HCEC 1CT (cell line): ENCODE measurements around the gene ZSCAN1.
"Not testable (repeated sequence)": the region's sequence is repeated elsewhere in the genome, so short reads cannot be mapped to it uniquely, and the experiment has no call there.

Experiments used
- DNase-seq: peaks from one replicate; pipeline ENCODE4 v3.0.0-alpha.2; 2017

Gene ZSCAN1, protein sequence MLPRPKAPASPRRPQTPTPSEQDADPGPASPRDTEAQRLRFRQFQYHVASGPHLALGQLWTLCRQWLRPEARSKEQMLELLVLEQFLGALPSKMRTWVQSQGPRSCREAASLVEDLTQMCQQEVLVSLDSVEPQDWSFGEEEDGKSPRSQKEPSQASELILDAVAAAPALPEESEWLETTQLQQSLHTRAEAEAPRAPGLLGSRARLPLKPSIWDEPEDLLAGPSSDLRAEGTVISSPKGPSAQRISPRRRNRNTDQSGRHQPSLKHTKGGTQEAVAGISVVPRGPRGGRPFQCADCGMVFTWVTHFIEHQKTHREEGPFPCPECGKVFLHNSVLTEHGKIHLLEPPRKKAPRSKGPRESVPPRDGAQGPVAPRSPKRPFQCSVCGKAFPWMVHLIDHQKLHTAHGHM

DNA sequence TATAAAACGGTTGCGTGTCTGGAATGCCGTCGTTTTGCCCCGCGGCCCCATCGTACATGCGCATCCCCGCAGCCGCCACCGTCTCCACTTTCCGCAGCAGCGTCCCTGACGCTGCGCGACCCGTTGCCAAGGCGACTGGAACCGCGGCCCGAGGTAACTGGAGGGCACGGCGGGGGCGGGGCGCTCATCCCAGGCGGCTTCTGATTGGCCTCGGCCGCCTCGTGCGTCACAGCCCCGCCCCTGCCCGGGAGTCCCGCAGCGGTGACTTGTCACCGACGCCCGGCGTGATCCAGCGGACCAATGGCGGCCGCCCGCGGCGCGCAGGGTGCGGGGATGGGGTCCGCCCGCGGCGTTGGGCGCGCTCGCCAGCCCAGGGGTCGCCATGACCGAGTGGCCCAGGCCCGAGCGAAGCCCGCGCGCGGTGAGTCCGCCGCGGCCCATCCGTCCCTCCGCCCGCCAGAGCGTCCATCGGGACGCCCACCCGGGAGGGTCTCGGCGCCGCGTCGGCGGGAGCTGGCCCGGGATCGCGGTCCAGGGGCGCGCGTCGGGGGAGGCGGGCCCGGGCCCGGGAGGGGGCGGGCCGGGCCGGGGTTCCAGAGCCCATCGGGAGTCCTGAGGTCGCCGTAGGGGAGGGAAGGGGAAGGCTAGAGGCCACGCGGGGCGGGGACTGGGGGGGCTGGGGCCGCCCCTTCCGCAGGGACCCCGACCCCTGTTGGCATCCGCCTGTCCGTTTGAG lies at the start of gene ZSCAN1:
ZSCAN1 (plus strand) TSS at position 285 of the 736 bp plus-strand sequence. CDS start 3,812 bp downstream, outside the sequence.
- no peak for DNase-seq

DNA sequence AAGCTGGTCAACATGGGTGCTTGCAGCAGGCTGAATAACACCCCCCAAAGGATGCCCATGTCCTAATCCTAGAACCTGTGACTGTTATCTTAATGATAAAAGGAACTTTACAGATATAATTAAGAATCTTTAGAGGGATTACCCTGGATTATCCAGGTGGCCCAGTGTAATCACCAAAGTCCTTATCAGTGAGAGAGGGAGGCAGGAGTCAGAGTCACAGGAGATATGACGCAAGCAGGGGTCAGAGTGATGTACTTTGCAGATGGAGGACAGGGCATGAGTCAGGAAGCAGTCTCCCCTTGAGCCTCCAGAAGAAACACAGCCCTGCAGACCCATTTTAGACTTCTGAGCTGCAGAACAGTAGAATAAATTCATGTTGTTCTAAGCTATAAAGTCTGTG lies 41.0 kb upstream of the ZSCAN1 start:
- DNase-seq = no peak

DNA sequence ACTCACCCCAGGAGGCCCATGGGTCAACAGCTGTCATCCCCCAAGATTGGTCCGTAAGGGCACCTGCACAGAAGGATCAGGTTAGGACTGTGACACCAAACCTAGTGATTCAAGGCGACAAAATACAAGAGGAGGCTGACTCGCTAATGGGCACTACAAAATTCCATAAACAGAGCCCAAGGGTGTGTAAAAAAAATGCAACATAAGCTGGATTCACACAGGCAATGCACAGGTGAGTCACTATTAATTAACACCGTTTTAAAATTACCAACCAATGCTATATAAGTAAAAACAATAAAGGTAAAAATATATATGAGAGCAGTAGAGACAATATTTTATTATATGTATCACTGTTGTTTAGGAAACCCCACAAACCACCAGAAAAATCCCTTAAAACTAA lies 33.1 kb upstream of the ZSCAN1 start:
- DNase-seq = no peak

DNA sequence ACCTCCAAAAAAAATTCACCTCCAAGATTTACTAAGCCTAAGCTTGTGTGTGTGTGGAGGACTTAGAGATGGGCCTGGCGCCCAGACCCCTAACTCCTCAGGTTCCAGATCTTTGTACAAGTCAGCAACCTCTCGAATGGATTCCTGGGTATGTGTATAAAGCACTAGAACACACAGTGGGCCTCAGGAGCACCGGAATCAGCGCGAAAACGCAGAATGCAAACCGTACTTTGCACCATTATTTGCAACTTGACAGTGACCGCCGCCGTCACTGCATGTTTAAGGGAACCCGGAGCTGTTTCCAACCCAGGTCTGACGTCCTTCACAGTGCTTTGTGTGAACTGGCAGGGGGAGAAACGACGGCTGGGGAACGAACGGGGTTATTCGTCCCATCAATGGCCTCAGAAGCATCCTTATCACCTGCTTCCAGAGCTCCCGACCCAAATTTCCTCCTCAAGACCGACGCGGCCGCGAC lies 31.9 kb upstream of the ZSCAN1 start:
- DNase-seq = no peak

DNA sequence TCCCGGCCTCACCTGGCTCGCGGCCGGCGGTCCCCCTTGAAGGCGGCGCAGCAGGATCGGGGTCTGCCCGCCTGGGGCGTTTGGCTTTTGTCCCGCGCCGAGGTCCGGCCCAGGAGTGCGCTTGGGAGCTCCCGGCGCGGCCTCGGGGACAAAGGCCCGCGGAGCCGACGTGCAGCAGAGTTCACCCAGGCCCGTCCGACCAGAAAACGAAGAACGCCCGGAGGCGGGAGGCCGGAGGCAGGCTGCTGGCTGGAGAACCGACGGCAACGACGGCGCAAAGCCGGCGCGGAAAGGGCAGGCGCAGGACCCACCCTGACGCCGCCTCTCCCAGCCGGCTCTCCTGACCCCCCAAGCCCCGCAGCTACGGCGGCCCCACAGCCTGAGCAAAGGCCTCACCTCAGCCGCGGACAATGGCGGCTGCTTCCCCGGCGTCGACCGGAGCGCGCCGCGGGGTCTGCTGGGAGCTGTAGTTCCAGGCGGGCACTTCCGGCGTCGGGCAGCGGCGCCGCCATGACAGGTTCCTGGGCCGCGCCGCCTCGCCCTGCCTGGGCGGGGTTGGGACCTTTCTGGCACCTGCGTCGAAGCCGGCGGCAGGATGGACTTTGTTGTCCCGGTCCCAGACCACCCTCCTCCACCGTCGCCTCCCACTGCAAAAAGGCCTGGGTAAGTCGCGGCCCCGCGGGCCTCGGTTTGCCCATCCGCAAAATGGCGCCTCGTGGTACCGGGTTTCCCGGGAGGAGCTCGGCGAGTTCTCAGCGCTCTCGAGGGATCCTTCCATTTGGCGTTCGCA lies 31.2 kb upstream of the ZSCAN1 start, which contains the start of gene ZNF606:
ZNF606 (minus strand) TSS at position 437 of the 790 bp plus-strand sequence. CDS start 1,501 bp downstream, outside the sequence.
- peak; percentile 88 for DNase-seq

DNA sequence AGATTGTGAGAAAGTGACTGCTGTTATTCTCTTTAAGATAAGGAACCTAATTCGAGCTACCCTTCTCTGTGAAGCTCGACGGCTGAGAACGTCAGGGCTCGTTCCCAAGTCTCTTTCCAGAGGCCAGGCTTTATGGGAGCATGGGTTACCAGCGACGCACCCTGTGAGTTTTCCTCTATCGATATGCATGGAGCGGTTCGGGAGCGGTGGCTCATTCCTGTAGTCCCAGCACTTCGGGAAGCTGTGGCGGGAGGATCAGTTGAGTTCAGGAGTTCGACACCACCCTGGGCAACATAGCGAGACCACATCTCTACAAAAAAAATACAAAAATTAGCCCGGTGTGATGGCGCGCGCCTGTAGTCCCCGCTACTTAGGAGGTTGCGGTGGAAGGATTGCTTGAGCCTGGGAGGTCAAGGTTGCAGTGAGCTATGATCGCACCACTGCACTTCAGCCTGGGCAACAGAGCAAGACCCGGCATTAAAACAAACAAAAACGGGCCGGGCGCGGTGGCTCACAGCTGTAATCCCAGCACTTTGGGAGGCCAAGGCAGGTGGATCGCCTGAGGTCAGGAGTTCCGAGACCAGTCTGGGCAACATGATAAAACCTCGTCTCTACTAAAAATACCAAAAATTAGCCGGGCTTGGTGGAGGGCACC lies 30.5 kb upstream of the ZSCAN1 start:
- no peak for DNase-seq

DNA sequence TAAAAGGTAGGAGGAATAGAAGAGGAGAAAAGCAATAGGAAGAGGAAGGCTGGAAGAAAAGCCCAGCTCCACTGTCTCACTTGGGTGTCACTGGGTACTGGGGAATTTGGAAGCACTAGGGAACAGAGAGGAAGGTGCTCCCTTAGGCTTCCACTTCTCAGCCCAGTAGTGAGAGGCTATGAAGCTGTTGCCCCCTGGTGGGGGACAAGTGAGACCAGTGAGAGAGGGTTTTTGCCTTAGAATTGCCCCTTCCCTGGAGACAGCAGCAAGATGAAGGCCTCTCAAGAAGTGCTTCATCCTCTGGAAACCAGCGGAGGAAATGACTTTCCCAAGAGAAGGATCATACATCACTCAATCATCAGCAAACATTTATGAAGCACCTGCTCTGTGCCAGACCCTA lies 26.5 kb upstream of the ZSCAN1 start:
- no peak for DNase-seq

DNA sequence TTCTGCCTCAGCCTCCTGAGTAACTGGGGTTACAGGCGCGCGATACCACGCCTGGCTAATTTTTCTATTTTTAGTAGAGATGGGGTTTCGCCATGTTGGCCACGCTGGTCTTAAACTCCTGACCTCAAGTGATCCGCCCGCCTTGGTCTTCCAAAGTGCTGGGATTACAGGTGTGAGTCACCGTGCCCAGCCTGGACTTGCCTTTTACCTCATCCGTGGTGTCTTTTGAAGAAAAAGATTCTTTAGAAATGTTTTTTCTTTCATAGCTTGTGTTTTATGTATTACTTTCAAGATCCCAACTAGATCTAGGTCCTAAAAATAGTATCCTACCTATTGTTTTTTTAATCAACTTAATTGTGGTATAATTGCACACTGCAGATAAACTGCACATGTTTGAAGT lies 24.9 kb upstream of the ZSCAN1 start:
- not testable (repeated sequence) for DNase-seq

DNA sequence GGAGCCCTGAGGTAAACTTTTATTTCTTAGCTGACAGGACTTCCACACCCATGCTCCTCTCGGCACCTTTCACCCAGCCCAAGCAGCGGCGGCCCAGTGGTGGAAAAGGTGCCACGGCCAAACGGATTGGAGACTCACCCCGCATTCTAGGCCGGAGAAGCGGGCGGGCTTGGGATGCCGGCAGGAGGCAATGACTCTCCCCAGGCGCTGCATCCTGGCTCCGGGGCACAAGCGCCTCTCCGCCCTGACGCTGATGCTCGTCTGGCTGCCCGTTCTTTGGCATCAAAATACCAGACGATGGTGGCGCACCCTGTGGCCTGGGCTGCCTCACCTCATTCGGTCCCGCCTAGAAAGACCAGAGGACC lies 24.5 kb upstream of the ZSCAN1 start:
- DNase-seq = no peak

DNA sequence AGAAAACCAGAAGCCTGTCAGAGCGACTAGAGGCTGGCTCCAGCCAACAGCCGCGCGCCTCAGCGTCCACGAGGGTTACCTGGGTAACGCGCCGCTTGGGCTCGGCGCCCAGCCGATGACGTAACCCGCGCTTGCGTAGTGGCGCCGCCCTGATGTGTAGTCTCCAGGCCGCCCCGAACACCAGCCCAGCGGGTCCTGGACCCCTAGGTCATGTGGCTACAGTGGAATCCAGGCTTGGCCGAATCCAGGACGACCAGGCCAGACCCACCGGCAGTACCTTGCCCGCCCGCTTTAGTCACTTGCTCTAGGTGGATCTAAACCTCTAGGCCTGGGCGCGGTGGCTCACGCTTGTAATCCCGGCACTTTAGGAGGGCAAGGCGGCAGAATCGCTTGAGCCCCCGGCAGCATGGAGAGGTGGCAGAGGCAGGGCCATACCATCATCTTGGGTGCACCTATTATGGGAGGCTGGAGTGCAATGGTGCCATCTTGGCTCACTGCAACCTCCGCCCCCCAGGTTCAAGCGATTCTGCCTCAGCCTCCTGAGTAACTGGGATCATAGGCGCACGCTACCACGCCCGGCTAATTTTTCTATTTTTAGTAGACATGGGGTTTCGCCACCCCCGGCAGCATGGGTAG lies 24.0 kb upstream of the ZSCAN1 start:
- no peak for DNase-seq

DNA sequence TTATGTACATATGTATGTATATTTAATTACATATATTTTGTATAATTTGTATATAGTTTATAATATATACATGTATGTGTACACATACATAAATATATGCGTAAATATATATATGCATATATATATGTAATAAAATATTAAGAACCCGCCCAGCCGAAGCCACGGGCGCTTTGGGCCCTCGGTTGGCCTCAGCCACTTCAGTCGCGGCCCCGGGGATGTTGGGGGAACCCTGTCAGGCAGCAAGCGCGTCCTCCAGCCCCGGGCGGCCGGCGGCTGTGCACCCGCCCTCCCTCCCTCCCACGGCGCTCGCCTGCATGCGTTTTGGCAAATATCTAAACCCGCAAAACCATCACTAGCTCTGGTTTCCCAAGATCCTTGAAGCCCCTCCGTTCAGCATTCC lies 23.3 kb upstream of the ZSCAN1 start:
- no peak for DNase-seq

DNA sequence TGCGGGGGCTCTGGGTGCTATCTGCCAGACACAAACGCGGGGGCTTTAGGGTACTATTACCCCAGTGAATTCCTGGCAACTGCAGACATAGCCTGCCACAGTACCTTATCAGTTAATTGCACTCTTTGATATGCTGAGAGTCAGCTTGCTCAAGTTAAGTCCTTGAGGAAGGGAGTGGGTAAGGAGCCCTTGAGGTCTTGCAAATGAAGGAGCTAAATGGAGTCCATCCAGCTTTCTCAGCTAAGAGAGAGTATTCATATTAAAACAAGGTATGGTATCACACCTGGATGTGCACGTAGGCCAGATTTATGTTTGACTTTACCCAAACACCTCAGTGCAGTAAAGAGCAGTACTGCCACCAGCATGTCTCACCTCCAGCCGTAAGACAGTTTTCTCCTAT lies 19.7 kb upstream of the ZSCAN1 start:
- no peak for DNase-seq

DNA sequence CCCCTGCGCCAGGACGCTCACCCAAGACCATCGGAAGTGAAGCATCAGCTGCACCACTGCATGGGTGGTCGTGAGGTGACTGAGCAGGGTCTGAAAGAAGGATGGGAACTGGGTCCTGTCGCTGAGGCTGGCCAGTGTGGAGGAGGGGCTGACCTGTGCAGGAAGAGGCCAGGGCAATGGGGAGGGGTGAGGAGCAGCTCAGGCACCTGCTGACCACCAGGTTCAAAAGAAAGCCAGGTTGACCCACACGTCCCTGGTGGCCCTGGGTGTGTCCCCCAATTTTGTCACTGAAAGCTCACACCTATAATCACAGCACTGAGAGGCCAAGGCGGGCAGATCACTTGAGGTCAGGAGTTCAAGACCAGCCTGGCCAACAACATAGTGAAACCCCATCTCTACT lies 13.7 kb upstream of the ZSCAN1 start:
- DNase-seq = no peak

DNA sequence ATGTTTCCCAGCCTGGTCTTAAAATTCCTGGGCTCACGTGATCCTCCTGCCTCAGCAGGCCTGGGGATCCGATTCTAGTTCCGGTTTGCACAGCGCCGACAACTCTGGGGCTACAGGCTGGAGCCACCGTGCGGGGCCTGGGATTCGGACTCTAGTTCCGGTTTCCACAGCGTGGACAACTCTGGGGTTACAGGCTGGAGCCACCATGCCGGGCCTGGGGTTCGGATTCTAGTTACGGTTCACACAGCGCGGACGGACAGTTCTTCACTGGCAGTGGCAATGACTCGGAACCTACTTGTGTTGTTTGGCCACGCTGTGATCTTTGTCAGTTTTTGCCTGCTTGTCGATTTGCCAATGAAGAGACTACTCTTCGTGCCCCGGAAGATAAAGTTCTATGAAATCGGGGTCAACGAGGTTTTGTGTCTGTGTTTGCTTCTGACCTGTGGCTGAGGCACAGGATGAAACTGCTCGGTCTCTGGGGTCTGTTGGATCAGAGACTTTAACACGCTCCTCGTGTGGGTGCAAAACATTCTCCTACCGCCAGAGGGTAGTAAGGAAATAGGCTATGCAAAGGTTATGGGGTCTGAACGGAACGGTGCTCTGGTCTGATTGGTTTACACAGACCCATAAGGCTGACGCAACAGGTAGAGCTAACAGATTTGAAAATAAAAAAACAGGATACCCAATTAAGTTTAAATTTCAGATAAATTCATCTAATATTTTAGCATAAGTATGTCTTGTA lies 12.1 kb upstream of the ZSCAN1 start:
- DNase-seq = no peak

DNA sequence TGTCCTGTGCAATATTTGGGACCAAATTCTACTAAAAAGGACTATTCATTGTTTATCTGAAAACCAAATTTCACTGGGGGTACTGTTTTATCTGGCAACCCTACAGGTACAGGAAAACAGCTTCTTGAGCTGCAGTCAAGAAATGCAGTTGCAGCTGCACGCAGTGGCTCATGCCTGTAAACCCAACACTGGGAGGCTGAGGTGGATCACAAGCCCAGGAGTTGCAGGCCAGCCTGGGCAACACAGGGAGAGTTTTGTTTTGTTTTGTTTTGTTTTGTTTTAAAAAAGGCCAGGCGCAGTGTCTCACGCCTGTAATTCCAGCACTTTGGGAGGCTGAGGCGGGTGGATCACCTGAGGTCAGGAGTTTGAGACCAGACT lies 11.6 kb upstream of the ZSCAN1 start:
- DNase-seq = no peak

DNA sequence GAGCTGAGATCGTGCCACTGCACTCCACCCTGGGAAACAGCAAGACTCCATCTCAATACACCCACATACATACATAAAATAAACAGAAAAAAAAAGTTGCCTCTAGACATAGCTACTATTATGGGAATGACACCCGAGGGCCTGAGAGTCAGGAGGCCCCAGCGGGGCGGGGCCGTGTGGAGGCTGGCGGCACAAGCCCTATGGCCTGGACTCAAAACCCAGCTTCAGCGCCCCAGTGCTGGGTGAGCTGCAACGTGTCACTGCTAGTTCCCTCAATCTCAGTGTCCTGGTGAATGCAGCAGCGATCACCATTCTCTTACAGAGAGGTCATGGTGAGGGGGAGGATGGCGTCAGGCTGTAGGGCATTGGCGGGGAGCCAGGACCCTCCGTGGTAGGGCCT lies 9.2 kb upstream of the ZSCAN1 start:
- no peak for DNase-seq

DNA sequence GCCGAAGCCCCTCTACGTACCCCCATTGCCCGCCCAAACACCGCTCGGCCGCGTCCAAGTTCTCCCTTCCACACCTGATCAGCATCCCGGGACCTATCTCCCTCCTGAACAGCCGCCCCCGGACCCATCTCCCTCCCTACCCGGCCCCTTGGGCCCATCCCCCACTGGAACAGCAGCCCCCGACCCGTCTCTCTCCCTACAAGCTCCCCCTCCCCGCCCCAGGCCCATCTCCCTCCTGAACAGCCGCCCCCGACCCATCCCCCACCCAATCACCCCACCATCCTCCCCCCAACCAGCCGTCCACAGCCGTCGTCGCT lies 610 bp downstream of the ZSCAN1 start:
- no peak for DNase-seq

DNA sequence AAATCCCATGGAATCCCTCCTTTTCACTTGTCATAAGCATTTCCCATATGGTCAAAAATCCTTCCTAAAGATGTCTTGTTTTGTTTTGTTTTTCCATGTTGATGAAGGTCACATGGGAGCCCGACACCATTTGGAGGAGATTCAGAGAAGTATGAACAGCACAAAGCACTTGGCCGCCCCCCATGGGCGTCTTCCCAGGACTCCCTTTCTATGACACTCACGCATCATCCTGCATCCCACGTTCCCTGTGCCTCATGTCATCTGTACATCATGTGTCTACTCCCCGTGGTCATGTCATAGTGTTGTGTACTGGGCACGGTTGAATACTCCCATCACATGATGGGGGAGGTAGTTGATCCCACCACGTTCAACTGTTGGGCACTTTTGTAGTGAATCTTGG lies 2.0 kb downstream of the ZSCAN1 start:
- DNase-seq = no peak

DNA sequence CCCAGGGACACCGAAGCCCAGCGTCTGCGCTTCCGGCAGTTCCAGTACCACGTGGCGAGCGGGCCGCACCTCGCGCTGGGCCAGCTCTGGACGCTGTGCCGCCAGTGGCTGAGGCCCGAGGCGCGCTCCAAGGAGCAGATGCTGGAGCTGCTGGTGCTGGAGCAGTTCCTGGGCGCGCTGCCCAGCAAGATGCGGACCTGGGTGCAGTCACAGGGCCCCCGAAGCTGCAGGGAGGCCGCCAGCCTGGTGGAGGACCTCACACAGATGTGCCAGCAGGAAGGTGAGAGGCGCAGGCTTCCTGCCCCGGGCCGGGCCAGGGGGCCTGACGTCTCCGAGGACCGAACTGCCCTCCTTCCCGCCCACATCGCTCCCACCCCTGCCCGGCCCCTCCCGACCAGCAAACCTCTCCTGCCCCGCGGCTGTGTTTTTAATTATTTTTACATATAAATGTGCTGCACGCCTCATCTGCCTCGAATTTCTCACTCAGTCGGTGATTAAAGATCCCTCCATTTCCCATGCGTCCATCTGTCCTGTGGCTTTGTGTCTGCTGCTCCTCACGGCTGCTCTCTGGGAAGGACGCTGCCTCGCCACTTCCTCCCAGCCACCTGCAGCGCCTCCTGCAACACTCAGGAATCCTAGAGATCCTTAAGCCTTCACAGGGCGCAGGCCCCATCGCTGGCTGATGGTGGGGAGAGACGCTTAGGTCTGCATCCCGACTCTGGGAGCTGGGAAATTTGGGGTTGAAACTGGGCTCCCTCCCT lies 4.3 kb downstream of the ZSCAN1 start:
- no peak for DNase-seq

DNA sequence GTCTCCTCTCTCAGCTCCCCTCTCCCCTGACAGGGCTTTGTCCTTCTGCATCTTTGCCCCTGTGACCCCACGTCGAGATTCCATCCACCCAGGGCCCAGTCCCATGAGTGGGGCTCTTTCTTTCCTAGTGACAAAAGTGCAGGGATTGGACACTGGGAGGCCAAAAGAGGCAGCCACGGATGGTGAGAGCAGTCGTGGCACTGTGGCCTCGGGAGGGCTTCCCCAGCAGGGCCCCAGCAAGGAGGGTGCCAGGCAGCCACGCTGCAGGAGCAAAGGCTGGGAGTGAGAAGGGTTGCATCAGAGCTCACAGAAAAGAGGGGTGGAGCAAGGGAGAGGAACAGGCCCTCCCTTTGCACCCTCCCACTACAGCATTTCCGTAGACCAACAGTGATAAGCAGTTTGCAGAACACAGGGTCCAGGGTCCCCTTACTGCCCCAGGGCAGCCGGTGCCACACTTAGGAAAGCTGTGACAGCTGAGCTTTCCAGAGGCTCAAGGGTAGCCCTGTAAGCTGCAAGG lies 4.9 kb downstream of the ZSCAN1 start:
- DNase-seq = no peak
